Activated CD4-positive, alpha-beta T cell treated with anti-CD3 and anti-CD28 coated beads for 36 hours (primary cell): ENCODE results near the gene SLC35G1. TPM values are rescaled to one million over a fixed set of nuclear protein-coding genes. Genes with fewer than 3 reads are reported as not detected.

ENCODE experiments used
- ATAC-seq: fragments of 200-7000 bp; cut with Tn5 transposase; one replicate; pipeline ENCODE4 v1.10.0; 2021; ENCODE audit warnings: mild to moderate bottlenecking, moderate library complexity
- CTCF ChIA-PET: fragments of 350-600 bp; sonication (Branson Sonifier 250); formaldehyde crosslinking; loops from one replicate; lab custom pipeline; 2021; ENCODE audit warnings: antibody characterized with exemption; lab: Charles Lee
- POLR2A ChIA-PET: fragments of 350-600 bp; sonication (Branson Sonifier 250); formaldehyde crosslinking; loops from one replicate; lab custom pipeline; 2021; ENCODE audit warnings: antibody characterized with exemption, inconsistent platforms; lab: Charles Lee
- DNase-seq: peaks from one replicate; pipeline ENCODE4 v3.0.0-alpha.2; 2020
- H3K27ac Mint-ChIP-seq: one replicate; pipeline ENCODE4 v1.8.0; 2021; ENCODE audit warnings: mixed read lengths
- H3K27me3 Mint-ChIP-seq: one replicate; pipeline ENCODE4 v1.8.0; 2021; ENCODE audit warnings: mixed read lengths
- H3K36me3 Mint-ChIP-seq: one replicate; pipeline ENCODE4 v1.8.0; 2021; ENCODE audit warnings: low read depth, mixed read lengths
- H3K4me1 Mint-ChIP-seq: one replicate; pipeline ENCODE4 v1.8.0; 2021; ENCODE audit warnings: mixed read lengths
- H3K4me3 Mint-ChIP-seq: one replicate; pipeline ENCODE4 v1.8.0; 2021; ENCODE audit warnings: mild to moderate bottlenecking, moderate library complexity, mixed read lengths
- H3K9me3 Mint-ChIP-seq: one replicate; pipeline ENCODE4 v1.8.0; 2021; ENCODE audit warnings: low read depth, mixed read lengths
- intact Hi-C, 2 experiments: fragments of 100-400 bp; cut with DNase I in 1 of 2; cut with micrococcal nuclease in 1 of 2; formaldehyde crosslinking; loops; one replicate each; pipeline versions ENCODE4 v1.14.2 to v1.15.1; 2022 to 2024; cut with DNase I, micrococcal nuclease
- total RNA-seq, 2 experiments: library from RNA; stranded (reverse); gene quantifications; one replicate each; pipeline ENCODE4 v1.2.3, GENCODE V29; 2021

Gene SLC35G1
- total RNA-seq, 2 experiments from 2014 or later: 3.6 to 4.1 TPM

DNA sequence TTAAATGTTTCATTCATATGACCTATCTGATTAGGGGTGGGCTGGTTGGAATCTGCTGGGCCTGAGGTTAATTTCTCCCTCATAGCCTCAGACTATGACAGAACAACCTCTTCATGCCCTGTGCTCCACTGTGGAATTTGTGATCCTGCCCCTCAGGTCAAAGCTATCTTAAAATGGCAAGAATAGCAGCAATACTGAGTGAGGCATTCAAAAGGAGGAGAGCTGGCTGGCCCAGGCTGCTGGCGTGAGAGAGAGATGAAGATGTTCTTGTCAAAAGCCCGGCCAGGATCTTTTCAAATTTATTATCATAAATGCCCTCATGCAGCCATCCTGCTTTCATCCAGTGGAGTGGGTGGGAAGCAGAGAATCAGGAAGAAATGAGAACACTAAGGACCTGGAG, 58.1 kb downstream of the SLC35G1 start:
- H3K36me3 Mint-ChIP-seq: no peaks in the 10 kb centered on the region
- no peak overlapping the region for H3K27ac Mint-ChIP-seq
- H3K9me3 Mint-ChIP-seq: no peaks in the 10 kb centered on the region
- ChIA-PET POLR2A (no interaction called here), CTCF (no interaction called here)
- no peaks in the 10 kb centered on the region for H3K27me3 Mint-ChIP-seq
- DNase-seq (no peak), ATAC-seq (no peak)
- no peaks in the 10 kb centered on the region for H3K4me1 Mint-ChIP-seq
- intact Hi-C loops: no loop called here
- H3K4me3 Mint-ChIP-seq: no peak overlapping the region

Other genes starting within 250 kb of the SLC35G1 start
- gene FRA10AC1, start 191.4 kb upstream of the SLC35G1 start, total RNA-seq: 10 to 100 TPM; 18.9 to 29.4 TPM
- not detected for gene LGI1, start 136.0 kb upstream of the SLC35G1 start, total RNA-seq
- gene PLCE1, start 100.0 kb downstream of the SLC35G1 start, total RNA-seq: under 1 TPM; 0.02 to 0.04 TPM